WTC11 (cell line): ENCODE data around the gene DPP10. TPM values are rescaled to one million over a fixed set of nuclear protein-coding genes. Genes with fewer than 3 reads are reported as not detected.

ENCODE experiments used
- ATAC-seq: fragments of 200-7000 bp; cut with Tn5 transposase; 2 replicates; pipeline ENCODE4 v1.10.0; 2021; ENCODE audit warnings: mild to moderate bottlenecking, moderate library complexity
- CTCF ChIA-PET: fragments of 300-600 bp; sonication (Branson Sonifier 250); formaldehyde crosslinking; loops from one replicate; lab custom pipeline; 2021; ENCODE audit warnings: antibody characterized with exemption; lab: Charles Lee
- POLR2A ChIA-PET: fragments of 350-600 bp; sonication (Branson Sonifier 250); formaldehyde crosslinking; loops from one replicate; lab custom pipeline; 2021; ENCODE audit warnings: antibody characterized with exemption; lab: Charles Lee
- DNase-seq: peaks from one replicate; pipeline ENCODE4 v3.0.0; 2021; ENCODE audit warnings: low spot score
- H3K27ac Mint-ChIP-seq: 2 replicates; pipeline ENCODE4 v1.8.0; 2021; ENCODE audit warnings: mixed read lengths
- H3K27me3 Mint-ChIP-seq: 2 replicates; pipeline ENCODE4 v1.8.0; 2021; ENCODE audit warnings: low read depth, mild to moderate bottlenecking, moderate library complexity, mixed read lengths
- H3K36me3 Mint-ChIP-seq: 2 replicates; pipeline ENCODE4 v1.8.0; 2021; ENCODE audit warnings: mixed read lengths
- H3K4me1 Mint-ChIP-seq: 2 replicates; pipeline ENCODE4 v1.8.0; 2022; ENCODE audit warnings: mixed read lengths
- H3K4me3 Mint-ChIP-seq: 2 replicates; pipeline ENCODE4 v1.8.0; 2021; ENCODE audit warnings: mild to moderate bottlenecking, moderate library complexity, mixed read lengths
- H3K9me3 Mint-ChIP-seq: 2 replicates; pipeline ENCODE4 v1.8.0; 2021; ENCODE audit warnings: mixed read lengths
- ATF2 ChIP-seq: sonication (generic); formaldehyde crosslinking; IDR thresholded peaks from 2 replicates; pipeline ENCODE4 v1.8.1; 2022; ENCODE audit warnings: low read depth, missing genetic modification reagents, borderline replicate concordance
- CBFB ChIP-seq: sonication (generic); formaldehyde crosslinking; IDR thresholded peaks from 2 replicates; pipeline ENCODE4 v1.8.1; 2022; ENCODE audit warnings: mild to moderate bottlenecking, low read depth, missing genetic modification reagents
- CDX4 ChIP-seq: fragments of 250-450 bp; sonication (Bioruptor Pico); IDR thresholded peaks from 2 replicates; pipeline ENCODE4 v1.9.0; 2021; ENCODE audit warnings: moderate library complexity, mild to moderate bottlenecking, inconsistent platforms, borderline replicate concordance
- CREB1 ChIP-seq: sonication (generic); formaldehyde crosslinking; IDR thresholded peaks from 2 replicates; pipeline ENCODE4 v1.8.0; 2023; ENCODE audit warnings: mild to moderate bottlenecking, missing genetic modification reagents
- E2F5 ChIP-seq: sonication (generic); formaldehyde crosslinking; IDR thresholded peaks from 2 replicates; pipeline ENCODE4 v1.8.1; 2022; ENCODE audit warnings: mild to moderate bottlenecking, moderate library complexity, missing genetic modification reagents
- FOXJ3 ChIP-seq: sonication (generic); formaldehyde crosslinking; IDR thresholded peaks from 2 replicates; pipeline ENCODE4 v1.9.0; 2021; ENCODE audit warnings: missing genetic modification reagents, mild to moderate bottlenecking, borderline replicate concordance
- GRHL2 ChIP-seq: fragments of 250-450 bp; sonication (Bioruptor Pico); IDR thresholded peaks from 2 replicates; pipeline ENCODE4 v1.8.0; 2022; ENCODE audit warnings: mild to moderate bottlenecking, moderate library complexity; ENCODE audit not compliant: insufficient replicate concordance, severe bottlenecking
- KAT7 ChIP-seq: sonication (generic); formaldehyde crosslinking; IDR thresholded peaks from 2 replicates; pipeline ENCODE4 v1.8.1; 2023; ENCODE audit warnings: missing genetic modification reagents, mild to moderate bottlenecking, borderline replicate concordance
- MYBL2 ChIP-seq: sonication (generic); formaldehyde crosslinking; IDR thresholded peaks from 2 replicates; pipeline ENCODE4 v1.8.1; 2023; ENCODE audit warnings: mild to moderate bottlenecking, moderate library complexity, missing genetic modification reagents
- NFATC4 ChIP-seq: fragments of 250-450 bp; sonication (Bioruptor Pico); IDR thresholded peaks from 2 replicates; pipeline ENCODE4 v1.9.0; 2021; ENCODE audit warnings: mild to moderate bottlenecking
- NR1H2 ChIP-seq: sonication (generic); formaldehyde crosslinking; IDR thresholded peaks from 2 replicates; pipeline ENCODE4 v1.9.0; 2021; ENCODE audit warnings: mild to moderate bottlenecking, moderate library complexity, missing genetic modification reagents
- RORB ChIP-seq: fragments of 250-450 bp; sonication (Bioruptor Pico); IDR thresholded peaks from 2 replicates; pipeline ENCODE4 v1.9.0; 2021; ENCODE audit warnings: mild to moderate bottlenecking
- TCF7 ChIP-seq: sonication (generic); formaldehyde crosslinking; IDR thresholded peaks from 2 replicates; pipeline ENCODE4 v1.8.0; 2022; ENCODE audit warnings: mild to moderate bottlenecking, low read depth, missing genetic modification reagents, moderate library complexity
- TEAD4 ChIP-seq: sonication (generic); formaldehyde crosslinking; IDR thresholded peaks from 2 replicates; pipeline ENCODE4 v1.8.0; 2022; ENCODE audit warnings: mild to moderate bottlenecking, missing genetic modification reagents
- TP53 ChIP-seq: sonication (generic); formaldehyde crosslinking; IDR thresholded peaks from 2 replicates; pipeline ENCODE4 v1.8.1; 2023; ENCODE audit warnings: mild to moderate bottlenecking, missing genetic modification reagents
- USF1 ChIP-seq: sonication (generic); formaldehyde crosslinking; IDR thresholded peaks from 2 replicates; pipeline ENCODE4 v1.8.0; 2022; ENCODE audit warnings: mild to moderate bottlenecking, missing genetic modification reagents
- ZNF263 ChIP-seq: sonication (generic); formaldehyde crosslinking; IDR thresholded peaks from 2 replicates; pipeline ENCODE4 v1.8.1; 2022; ENCODE audit warnings: low read depth, mild to moderate bottlenecking, moderate library complexity, missing genetic modification reagents
- ZNF416 ChIP-seq: fragments of 250-450 bp; sonication (Bioruptor Pico); IDR thresholded peaks from 2 replicates; pipeline ENCODE4 v1.9.0; 2021; ENCODE audit warnings: mild to moderate bottlenecking, inconsistent platforms
- ZNF425 ChIP-seq: fragments of 250-450 bp; sonication (Bioruptor Pico); conservative IDR thresholded peaks from 2 replicates; pipeline ENCODE4 v1.9.0; 2021; ENCODE audit warnings: mild to moderate bottlenecking
- ZNF512 ChIP-seq: sonication (generic); formaldehyde crosslinking; IDR thresholded peaks from 2 replicates; pipeline ENCODE4 v1.8.1; 2022; ENCODE audit warnings: missing genetic modification reagents, borderline replicate concordance
- total RNA-seq: library from RNA; stranded (reverse); gene quantifications from 3 replicates; pipeline ENCODE4 v1.2.3, GENCODE V29; 2021
- TF ChIP-seq, protein P1 (sequence below): fragments of 250-450 bp; sonication (Bioruptor Pico); IDR thresholded peaks from 2 replicates; pipeline ENCODE4 v1.9.0; 2021; ENCODE audit warnings: mild to moderate bottlenecking
- TF ChIP-seq, protein P2 (sequence below): sonication (generic); formaldehyde crosslinking; IDR thresholded peaks from 2 replicates; pipeline ENCODE4 v1.8.0; 2023; ENCODE audit warnings: missing genetic modification reagents

DPP10 gene
- total RNA-seq, 1 experiment from 2014 or later = 4.0 TPM

DNA sequence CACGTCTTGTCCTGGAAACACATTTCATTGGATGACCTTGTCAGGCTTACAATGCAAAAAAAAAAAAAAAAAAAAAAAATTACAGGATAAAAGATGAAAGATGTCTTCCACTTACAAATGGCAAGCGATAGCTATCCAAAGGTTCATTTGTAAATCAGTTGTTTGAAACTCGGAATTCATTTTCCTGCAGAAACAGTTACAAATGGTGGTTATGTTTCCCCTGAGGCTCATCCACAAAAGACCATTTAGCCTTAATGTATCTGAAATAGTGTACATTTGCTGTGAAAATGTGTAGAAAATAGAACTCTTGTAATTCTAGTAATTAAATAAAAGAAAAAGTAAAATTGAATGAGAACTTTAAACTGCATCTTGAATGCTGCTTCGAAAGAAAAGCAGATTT, 25.9 kb downstream of the DPP10 start:
- POLR2A ChIA-PET = no interaction called here
- ATAC-seq = no peak
- CTCF ChIA-PET = no interaction called here

DNA sequence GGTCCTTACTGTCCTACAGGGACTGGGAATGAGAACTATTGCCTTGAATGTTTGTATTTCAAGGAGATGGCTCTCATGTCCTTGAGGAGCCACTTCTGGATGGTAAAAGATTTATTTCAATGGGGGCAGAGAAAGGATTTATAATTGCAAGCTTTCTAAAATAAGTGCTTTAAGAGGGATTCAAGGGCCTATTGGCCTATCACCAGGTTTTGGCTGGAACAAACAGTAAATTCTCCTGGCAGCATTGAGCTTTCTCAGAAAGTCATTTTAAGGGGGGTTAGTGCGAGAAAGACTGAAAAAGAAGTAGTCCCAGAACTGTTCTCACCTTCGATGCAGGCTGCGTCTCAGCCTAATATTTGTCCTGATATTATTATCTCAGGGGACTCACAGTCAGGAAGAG, 29.8 kb downstream of the DPP10 start:
- no peak overlapping the region for H3K27ac Mint-ChIP-seq
- CTCF ChIA-PET = no interaction called here
- POLR2A ChIA-PET = no interaction called here
- no peak for DNase-seq
- no peak for ATAC-seq
- H3K36me3 Mint-ChIP-seq = peaks cover 6% of the 10 kb centered on the region; the same call in 1 of the 2 replicates
- no peaks in the 10 kb centered on the region for H3K4me1 Mint-ChIP-seq
- H3K4me3 Mint-ChIP-seq = no peak overlapping the region
- H3K9me3 Mint-ChIP-seq = peaks cover 29% of the 10 kb centered on the region
- H3K27me3 Mint-ChIP-seq = no peaks in the 10 kb centered on the region
- TF ChIP-seq ATF2 (no peak), FOXJ3 (CRISPR knock-in tag) (no peak), TP53 (CRISPR knock-in tag) (no peak)
- TF ChIP-seq, protein P1, sequence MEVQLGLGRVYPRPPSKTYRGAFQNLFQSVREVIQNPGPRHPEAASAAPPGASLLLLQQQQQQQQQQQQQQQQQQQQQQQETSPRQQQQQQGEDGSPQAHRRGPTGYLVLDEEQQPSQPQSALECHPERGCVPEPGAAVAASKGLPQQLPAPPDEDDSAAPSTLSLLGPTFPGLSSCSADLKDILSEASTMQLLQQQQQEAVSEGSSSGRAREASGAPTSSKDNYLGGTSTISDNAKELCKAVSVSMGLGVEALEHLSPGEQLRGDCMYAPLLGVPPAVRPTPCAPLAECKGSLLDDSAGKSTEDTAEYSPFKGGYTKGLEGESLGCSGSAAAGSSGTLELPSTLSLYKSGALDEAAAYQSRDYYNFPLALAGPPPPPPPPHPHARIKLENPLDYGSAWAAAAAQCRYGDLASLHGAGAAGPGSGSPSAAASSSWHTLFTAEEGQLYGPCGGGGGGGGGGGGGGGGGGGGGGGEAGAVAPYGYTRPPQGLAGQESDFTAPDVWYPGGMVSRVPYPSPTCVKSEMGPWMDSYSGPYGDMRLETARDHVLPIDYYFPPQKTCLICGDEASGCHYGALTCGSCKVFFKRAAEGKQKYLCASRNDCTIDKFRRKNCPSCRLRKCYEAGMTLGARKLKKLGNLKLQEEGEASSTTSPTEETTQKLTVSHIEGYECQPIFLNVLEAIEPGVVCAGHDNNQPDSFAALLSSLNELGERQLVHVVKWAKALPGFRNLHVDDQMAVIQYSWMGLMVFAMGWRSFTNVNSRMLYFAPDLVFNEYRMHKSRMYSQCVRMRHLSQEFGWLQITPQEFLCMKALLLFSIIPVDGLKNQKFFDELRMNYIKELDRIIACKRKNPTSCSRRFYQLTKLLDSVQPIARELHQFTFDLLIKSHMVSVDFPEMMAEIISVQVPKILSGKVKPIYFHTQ (CRISPR knock-in tag) = no peak

More for the DNA sequence above, 25.9 kb downstream of the DPP10 start:
- Mint-ChIP-seq H3K27ac (no peak overlapping the region), H3K36me3 (peaks cover 4% of the 10 kb centered on the region), H3K9me3 (peaks cover 32% of the 10 kb centered on the region), H3K4me1 (no peaks in the 10 kb centered on the region)
- no peak for DNase-seq
- TF ChIP-seq RORB (CRISPR knock-in tag) (no peak), USF1 (CRISPR knock-in tag) (no peak), E2F5 (CRISPR knock-in tag) (no peak), CREB1 (CRISPR knock-in tag) (no peak), TCF7 (CRISPR knock-in tag) (no peak), ZNF416 (no peak), ZNF263 (CRISPR knock-in tag) (no peak), KAT7 (CRISPR knock-in tag) (no peak), NR1H2 (CRISPR knock-in tag) (no peak), FOXJ3 (CRISPR knock-in tag) (no peak), NFATC4 (CRISPR knock-in tag) (no peak), GRHL2 (CRISPR knock-in tag) (no peak), ZNF512 (CRISPR knock-in tag) (no peak), ZNF425 (CRISPR knock-in tag) (no peak), TEAD4 (CRISPR knock-in tag) (no peak), MYBL2 (no peak), CDX4 (CRISPR knock-in tag) (no peak), CBFB (no peak)
- TF ChIP-seq, protein P2, sequence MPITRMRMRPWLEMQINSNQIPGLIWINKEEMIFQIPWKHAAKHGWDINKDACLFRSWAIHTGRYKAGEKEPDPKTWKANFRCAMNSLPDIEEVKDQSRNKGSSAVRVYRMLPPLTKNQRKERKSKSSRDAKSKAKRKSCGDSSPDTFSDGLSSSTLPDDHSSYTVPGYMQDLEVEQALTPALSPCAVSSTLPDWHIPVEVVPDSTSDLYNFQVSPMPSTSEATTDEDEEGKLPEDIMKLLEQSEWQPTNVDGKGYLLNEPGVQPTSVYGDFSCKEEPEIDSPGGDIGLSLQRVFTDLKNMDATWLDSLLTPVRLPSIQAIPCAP (CRISPR knock-in tag) = no peak
- TF ChIP-seq, all 79 proteins: peak for 0
- no peak overlapping the region for H3K4me3 Mint-ChIP-seq
- H3K27me3 Mint-ChIP-seq = no peaks in the 10 kb centered on the region
